Stimulated activated CD8-positive, alpha-beta memory T cell treated with anti-CD3 and anti-CD28 coated beads, Interleukin-15, amount 100 ng/mL, for 48 hours (primary cell): ENCODE measurements around the gene MBOAT2.

Experiments
- DNase-seq, 2 donors: peaks; one replicate each; pipeline ENCODE4 v3.0.0-alpha.2; 2020; ENCODE audit warnings: low read depth in 2 of 2

MBOAT2 gene

GRCh38 chr2:8821276-8822217 is 181.9 kb downstream of the MBOAT2 start:
- DNase-seq = no peak

DNA sequence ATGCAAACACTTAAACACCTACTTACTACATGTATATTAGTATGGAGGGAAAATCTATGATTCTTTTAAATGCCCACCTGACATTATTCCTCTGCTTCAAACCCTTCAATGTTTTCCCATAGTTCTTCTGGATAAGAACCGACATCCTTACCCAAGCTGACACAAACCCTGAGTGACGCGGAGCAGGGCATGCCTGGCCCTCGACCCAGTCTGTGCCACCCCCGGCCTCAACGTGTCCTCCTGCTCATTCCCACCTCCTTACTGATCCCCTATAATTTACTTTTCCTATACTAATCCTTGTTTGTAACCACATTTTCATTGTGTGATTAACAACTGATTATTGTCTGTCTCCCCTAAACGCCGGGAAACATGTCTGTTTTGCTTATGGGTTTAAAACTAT is 183.5 kb downstream of the MBOAT2 start:
- DNase-seq = no peak

GRCh38 chr2:8819194-8819593 is 184.3 kb downstream of the MBOAT2 start:
- no peak for DNase-seq

GRCh38 chr2:8817221-8817620 is 186.3 kb downstream of the MBOAT2 start:
- no peak for DNase-seq

- DNase-seq = no peak
These were observed 196.4 kb downstream of the MBOAT2 start for GRCh38 chr2:8806885-8807704.

DNA sequence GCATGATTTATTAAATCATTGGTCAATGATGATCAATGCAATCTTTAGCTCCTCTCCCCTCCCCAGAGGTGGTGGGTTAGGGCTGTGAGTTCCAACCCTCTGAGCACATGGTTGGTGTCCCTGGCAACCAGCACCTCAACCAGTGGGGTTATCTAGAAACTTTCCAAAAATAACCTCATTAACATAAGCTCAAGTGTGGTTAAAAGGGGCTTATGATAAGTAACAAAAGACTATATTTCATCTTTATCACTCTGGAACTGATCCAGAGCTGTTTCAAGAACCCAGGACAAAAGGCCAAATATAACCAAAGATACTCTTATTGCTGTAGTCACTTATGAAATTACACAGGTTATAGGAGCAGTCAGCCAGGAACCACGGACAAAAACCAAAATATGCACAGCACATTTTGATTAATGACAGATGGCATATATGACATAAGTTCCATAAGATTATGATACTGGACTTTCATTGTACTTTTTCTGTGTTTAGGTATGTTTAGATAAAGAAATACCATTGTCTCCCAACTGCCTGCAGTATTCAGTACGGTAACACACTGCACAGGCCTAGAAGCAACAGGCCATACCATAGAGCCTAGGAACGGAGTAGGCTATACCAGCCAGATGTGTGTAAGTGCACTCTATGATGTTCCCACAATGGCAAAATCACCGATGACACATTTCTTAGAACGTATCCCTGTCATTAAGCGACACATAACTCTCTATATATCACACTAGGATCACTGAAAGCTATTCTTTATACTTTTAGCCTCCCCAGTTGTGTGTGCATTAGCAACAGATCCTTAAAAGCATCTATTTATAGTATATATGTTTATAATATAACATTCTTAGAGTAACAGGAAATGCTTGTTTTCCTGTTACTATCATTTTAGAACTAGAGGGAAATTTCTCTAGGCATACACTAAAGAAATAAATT is 197.9 kb downstream of the MBOAT2 start:
- no peak for DNase-seq

- DNase-seq = peak; percentile 32 to 36
These were observed 199.7 kb downstream of the MBOAT2 start for GRCh38 chr2:8803658-8804379.

GRCh38 chr2:8802741-8803140 is 200.7 kb downstream of the MBOAT2 start:
- no peak for DNase-seq
